Endometrial microvascular endothelial cells (primary cell): ENCODE results near the gene SLC9A5. TPM values are rescaled to one million over a fixed set of nuclear protein-coding genes. Genes with fewer than 3 reads are reported as not detected.

ENCODE experiments used
- in situ Hi-C: cut with HindIII; loops from 2 replicates; pipeline ENCODE4 v1.10.0; 2017; ENCODE audit warnings: low sequenced_read_pairs, low pct_unique_long_range_greater_than_20kb; ENCODE audit errors: inconsistent ontology term
- total RNA-seq: library from RNA; depleted of rRNA; stranded (reverse); fragments of >200 nt; gene quantifications from one replicate; pipeline ENCODE4 v1.2.3, GENCODE V29; 2015; ENCODE audit errors: inconsistent ontology term

The SLC9A5 gene
- total RNA-seq, 1 donor from 2014 or later: 1.7 TPM

DNA sequence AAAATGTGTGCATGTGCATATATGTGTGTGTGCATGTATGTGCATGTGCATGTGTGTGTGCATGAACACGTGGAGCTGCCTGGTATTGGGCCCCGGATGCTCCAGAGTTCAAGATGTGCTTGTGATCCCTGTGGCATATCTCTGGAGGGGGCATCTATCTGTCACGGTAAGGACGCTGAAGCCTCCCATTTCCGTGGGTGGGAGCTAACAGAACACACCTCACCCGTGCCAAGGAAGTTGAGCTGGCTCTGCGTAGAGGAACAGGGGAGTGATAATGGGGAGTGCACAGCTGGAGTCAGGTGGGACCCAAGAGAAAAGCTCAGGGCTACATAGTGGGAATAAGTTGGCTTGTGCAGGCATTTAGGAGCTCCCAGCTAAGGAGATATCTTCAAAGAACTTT lies 37.1 kb upstream of the SLC9A5 start:
- in situ Hi-C loops: no loop called here

DNA sequence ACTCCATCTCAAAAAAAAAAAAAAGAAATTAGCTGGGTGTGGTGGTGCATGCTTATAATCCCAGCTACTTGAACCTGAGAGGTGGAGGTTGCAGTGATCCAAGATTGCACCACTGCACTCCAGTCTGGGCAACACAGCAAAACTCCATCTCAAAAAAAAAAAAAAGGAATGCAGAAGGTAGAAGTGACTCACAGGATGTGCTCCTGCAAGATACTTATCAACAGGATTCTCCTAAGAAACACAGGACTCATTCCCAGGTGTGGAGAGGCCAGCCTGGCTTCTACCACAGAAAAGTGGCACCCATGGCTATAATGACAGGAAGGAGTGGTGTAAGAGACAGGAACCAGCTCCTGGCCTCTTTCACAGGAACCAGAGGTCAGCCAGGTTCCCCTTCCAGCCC lies 36.0 kb upstream of the SLC9A5 start:
- in situ Hi-C loops: no loop called here

- in situ Hi-C loops: no loop called here
Measured at GRCh38 chr16:67213197-67214019, 35.4 kb upstream of the SLC9A5 start.

DNA sequence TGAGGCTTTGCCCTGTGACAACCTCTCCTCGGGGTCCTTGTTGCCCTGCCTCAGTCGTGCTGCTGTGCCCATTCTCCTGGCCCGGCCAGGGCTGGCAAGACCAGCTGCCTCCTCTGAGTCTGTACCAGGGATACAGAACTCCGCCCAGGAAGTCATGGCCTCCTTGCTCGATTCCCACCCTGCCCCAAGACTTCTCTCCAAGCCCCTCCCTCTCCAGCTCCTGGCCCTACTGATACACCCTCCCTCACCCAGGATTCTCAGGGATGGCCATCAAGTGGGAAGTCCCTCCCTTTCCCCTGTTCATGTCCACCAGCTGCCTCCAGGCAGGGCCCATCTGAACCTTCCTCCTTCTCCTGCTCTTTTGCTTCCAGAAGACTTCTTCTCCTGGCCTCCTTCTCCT lies 33.1 kb upstream of the SLC9A5 start:
- in situ Hi-C loops: no loop called here

GRCh38 chr16:67216612-67217490 lies 31.9 kb upstream of the SLC9A5 start:
- in situ Hi-C loops: no loop called here

GRCh38 chr16:67223992-67224391 lies 24.8 kb upstream of the SLC9A5 start:
- in situ Hi-C loops: no loop called here

GRCh38 chr16:67226295-67226803 lies 22.4 kb upstream of the SLC9A5 start:
- in situ Hi-C loops: no loop called here

GRCh38 chr16:67226804-67227566 lies 21.8 kb upstream of the SLC9A5 start, which contains the start of gene TMEM208:
Gene TMEM208 (plus strand): TSS chr16:67227130. CDS start chr16:67227219, 89 bp downstream.
- in situ Hi-C loops: no loop called here

GRCh38 chr16:67227567-67227921 lies 21.2 kb upstream of the SLC9A5 start:
- in situ Hi-C loops: no loop called here

DNA sequence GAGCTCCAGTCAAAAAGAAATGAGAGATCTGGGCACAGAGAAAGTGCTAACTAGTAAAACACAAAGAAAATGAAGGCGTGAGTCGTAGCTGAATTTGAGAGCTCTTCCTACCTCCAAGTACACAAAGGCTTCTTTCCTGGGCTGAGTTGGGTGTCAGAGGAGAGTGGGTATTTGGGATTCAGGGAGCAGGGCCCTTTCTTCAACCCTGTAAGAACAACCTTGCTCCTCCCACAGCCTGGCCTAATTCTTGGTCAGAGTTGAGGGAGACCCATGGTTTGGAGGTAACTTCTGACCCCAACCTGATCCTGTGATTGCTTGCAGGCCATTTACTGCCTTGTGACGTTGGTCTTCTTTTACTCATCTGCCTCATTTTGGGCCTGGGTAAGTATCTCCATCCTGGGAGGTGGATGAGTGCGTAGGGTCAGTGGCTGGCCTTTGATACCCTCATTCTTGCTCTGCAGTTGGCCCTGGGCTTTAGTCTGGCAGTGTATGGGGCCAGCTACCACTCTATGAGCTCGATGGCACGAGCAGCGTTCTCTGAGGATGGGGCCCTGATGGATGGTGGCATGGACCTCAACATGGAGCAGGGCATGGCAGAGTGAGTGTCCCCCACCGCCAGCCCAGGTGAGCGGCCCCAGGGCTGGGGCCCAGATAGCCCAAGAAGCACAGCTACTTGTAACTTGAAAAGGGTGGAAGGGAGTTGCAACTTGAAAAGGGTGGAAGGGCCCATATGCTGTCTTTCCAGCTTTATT lies 20.6 kb upstream of the SLC9A5 start:
- in situ Hi-C loops: no loop called here

DNA sequence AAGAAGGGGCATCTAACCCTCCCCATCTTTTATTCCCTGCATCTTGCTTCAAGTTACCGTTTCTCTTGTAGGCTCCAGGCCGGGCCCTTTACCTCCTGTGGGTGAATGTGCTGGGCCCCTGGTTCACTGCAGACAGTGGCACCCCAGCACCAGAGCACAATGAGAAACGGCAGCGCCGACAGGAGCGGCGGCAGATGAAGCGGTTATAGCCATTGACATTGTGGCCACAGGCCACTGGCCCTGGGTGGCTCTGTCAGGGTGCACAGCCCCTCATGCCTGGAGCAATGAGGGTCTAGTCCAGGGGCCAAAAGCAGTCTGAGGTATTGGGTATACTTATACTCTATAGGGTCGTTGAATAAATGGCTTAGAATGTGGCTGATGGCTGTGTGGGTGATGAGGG lies 19.9 kb upstream of the SLC9A5 start:
- in situ Hi-C loops: no loop called here

DNA sequence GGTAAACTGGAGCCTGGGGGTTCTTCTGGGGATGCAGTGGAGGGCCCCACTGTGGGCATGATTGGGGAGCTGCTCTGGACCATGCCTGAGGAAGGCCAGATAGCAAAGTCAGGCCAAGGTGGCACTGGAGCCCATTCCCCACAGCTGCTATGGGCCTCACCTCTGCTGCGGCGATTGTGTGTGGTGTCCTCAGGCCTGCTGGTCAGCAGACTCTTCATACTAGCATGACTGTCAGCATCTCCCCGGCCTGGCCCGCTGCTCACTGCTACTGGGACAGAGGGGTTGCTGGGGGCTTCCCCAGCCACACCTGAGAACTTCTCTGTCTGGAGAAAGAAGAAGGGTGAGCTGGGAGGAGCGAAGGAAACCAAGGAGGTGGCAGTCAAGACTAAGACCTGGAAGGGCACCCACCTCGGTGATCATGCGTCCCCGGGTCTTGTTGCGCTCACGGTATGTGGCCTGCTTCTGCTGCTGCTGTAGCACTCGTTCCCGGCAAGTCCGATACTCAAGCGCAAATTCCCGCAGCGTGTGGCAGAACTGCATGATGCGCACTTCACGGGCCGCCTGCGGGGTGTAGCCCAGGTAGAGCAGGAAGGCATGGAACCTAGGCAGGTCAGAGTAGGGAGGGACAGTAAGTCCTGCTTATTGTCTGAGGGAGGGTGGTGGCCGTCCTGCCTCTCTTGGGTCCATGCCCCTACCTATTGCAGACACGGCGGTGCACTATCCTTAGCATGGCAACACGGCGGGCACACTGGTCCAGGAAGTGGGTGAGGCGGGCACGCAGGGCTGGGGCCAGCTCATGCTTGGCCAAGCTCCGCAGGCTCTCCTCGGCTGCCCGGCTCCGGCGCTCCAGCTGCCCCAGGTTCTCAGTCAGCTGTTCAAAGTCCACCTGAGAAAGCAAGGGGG lies 18.6 kb upstream of the SLC9A5 start:
- in situ Hi-C loops: no loop called here

GRCh38 chr16:67230809-67231660 lies 17.7 kb upstream of the SLC9A5 start:
- in situ Hi-C loops: no loop called here

- in situ Hi-C loops: no loop called here
Measured at GRCh38 chr16:67233596-67233995, 15.2 kb upstream of the SLC9A5 start.

DNA sequence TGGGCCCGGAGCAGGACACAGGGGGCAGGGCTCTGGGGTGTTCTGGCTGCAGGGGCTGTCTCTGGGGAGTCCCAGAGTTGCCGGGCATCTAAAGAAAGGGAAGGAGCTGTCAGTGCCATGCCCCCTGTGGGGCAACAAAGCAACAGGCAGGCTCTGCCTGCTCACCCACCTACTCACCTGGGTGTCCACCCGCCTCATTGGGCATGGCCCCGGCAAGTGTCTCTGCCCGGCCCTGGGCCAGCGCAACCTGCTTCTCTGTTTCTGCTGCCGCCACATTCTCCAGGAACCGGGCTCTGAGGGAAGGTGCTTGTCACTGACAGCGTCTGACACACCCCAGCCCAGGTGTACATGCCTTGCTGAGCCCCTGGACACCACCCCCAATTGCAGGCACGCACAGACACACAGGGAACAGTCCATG lies 14.6 kb upstream of the SLC9A5 start:
- in situ Hi-C loops: no loop called here

DNA sequence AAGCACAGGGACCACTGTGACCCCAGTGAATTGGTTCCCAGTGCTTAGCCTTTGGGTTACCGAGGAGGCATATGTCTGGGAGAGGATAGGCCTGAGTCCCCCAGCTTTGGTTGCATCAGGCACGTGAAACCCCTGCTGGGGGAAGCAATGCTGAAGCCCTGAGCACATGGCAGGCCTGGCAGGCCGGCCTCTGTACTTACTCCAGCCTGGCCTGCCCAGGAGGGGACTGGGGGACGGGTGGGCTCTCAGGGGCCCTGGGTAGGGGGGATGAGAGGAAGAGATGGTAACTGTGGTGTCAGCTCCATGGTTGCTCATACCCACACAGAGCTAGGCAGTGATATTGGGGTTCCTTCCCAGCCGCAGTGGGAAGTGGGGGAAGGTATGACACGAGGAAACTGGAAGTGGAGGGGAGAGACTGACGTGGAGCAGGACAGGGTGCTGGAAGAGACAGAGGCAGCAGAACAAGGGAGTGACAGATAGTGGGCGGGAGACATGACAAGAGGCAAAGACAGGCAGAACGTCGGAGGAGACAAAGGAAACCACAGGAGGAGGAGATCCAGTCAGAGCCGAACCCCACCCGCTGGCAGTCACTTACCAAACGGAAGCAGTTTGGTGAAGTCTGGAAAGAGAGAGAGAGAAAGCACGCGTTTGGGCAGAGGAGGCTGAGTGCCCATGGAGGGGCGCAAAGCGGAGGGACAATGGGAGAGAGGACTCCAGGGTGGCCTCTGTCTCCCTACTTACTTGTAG lies 12.8 kb upstream of the SLC9A5 start:
- in situ Hi-C loops: no loop called here
